HG03558 (cell line): ENCODE data around the gene OTUB1.

Source experiments
- ATAC-seq: cut with Tn5 transposase; IDR thresholded peaks from one replicate; pipeline ENCODE4 v1.9.1; 2021; ENCODE audit warnings: moderate number of reproducible peaks; ENCODE audit not compliant: unreplicated experiment; ENCODE audit errors: extremely low read depth

OTUB1 gene

DNA sequence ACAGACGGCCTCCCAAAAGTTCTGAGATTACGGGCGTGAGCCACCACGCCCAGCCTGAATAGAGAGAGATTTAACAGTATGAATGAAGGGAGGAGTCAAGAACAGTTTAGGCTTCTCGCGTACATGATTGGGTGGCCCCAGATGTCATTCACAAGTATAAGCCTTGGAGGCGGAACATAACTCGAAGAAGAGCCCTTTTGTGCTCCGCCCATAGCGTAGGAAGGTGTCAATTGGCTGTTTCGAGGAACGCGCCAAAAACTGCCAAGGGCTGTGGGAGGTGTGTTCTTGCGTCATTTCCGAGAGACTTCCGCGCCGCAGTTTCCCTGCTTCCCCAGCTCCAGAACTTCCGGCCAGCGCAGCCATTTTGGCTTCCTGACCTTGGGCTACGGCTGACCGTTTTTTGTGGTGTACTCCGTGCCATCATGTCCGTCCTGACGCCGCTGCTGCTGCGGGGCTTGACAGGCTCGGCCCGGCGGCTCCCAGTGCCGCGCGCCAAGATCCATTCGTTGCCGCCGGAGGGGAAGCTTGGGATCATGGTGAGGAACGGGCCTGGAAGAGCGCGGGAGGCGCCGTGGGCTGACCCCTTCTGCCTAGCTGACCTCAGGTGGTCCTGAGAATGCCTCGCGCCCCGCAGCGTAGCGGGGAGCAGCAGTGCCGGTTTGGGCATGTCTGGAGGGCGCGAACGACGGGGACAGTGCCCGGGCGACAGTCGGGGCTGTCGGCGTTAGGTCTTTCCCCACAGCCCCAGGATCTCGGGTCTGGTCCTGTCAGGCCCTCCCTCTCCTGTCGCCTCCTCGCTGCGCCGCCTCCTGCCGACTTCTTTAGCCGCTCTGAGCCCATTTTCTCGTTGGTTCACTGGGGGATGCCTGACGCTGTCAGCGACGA is 11.7 kb upstream of the OTUB1 start, which contains the start of gene COX8A:
TSS of gene COX8A (plus strand) at position 362 of the 885 bp plus-strand sequence. CDS start at position 423, 61 bp downstream.
- ATAC-seq, result peak; percentile 89

DNA sequence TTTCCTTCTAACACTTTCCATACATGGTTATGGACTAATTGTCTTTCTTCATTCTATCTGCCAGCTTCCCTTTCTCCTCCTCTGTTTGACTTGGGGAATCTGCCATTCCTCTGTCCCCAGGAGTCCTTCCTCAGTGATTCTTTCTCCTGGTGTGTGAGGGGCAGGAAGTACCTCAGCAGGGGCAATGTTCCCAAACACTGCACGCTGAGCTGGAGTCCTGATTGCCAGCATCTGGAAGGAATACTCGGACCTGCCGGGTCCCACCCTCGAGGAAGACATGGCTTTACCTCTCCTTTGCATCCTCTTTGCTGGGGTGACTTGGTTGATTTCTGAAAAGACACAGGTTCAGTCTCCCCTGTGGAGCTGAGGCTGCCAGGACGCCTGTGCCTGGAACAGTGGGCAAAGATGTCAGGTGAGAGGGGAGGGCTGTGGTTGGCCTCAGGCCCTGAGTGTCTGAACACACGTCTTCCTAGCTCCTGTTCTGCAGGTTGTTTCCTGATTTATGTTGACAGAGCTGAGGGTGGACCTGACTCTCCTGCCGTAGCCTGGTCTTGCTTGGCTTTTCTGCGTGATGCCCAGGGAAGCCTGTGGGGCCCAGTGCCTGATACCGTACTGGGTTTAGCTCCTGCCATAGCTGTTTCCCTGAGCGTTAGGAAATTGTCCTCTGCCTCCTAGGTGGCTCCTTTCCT is 7.5 kb upstream of the OTUB1 start:
- no peak for ATAC-seq

DNA sequence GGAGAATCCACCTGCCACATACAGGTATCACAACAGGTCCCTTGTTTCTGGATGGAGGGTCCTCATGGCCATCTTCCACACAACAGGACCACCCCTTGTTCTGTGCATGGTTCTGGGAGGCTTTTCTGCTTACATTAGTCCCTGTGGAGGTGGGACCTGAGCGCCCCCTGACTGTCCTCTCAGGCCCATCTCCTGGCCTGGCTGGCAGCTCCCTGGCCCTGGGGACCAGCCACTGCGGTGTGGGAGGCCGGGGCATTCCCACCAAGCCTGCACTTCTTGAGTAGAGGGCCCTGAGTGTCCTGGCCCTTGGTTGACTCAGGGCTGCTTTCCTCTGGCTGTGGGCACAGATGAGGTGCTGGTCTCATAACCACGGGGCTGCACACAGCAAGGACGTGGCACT is 6.8 kb upstream of the OTUB1 start:
- no peak for ATAC-seq

DNA sequence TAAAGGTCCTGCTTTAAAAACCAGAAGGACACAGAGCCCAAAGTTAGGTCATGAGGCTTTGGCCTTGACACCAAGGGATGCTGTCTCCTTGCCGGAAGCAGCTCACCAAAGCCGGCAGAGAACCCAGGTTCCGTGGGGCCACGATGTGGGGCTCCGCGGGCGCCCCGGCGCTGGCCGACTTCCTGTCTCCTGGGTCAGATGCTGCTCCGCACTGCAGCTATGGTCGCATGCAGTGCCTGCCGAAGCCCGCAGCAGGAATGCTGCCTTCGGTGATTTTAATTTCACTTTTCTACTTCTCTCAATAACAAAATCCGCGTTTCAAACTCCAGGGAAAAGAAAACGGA is 454 bp upstream of the OTUB1 start:
- ATAC-seq, result no peak

DNA sequence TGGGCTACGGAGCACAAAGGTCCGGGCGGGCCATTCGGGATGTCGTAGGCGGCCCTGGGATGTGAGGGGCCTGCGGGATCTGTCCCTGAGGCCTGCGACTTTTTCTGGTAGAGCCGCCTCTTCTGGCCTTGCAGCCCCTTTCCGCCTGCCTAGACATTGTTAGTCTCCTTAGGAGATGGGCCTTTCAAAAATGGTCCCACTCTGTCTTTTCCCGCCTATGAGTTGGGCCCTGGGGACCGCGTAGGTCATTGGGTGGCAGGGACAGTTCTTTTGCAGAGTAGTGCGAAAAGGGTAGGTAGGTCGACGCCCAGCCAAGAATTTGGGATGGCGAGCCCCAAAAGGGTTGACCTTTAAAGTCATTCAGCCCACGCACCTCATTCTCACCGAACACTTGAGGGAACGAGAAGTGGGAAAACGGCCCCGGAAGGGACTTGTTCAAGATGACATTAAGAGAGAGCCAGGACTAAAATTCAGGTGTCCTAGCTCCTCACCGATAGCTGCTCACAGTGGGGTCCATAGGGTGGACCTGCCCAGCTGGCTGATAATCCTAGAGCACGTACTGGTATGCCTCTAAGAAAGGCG is 785 bp downstream of the OTUB1 start:
- no peak for ATAC-seq

DNA sequence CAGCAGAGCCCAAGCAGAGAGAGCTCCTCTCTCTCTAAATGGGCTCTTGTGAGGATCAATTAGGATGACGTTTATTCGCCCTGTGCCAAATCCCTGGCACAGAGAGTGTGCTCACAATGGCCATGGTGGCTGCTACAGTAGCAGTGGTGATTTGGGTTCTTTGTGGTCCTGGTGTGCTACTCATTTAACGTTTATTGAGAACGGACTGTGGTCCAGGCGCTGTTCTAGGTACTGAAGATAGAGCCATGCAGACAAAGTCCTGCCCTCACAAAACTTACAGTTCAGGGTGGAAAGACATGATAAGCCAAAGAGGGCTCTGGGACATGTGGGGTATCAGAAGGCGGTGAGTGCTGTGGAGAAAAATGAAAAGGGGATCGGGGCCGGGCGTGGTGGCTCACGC is 5.3 kb downstream of the OTUB1 start:
- ATAC-seq, result no peak

DNA sequence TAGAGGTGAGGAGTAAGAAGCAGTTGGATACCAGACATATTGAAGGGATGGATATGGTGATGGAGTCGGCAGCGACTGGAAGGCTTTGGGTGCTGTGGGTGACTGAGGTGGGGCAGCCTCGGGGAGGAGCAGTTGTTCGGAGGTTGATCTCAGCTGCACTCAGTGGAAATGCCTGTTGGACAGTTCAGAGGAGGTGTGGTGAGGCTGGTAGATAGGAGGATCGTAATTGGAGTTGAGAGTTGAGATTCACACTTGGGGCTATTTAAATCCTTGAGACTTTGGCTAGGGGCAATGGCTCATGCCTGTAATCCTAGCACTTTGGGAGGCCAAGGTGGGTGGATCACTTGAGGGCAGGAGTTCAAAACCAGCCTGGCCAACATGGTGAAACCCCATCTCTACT is 6.9 kb downstream of the OTUB1 start:
- ATAC-seq, result no peak

DNA sequence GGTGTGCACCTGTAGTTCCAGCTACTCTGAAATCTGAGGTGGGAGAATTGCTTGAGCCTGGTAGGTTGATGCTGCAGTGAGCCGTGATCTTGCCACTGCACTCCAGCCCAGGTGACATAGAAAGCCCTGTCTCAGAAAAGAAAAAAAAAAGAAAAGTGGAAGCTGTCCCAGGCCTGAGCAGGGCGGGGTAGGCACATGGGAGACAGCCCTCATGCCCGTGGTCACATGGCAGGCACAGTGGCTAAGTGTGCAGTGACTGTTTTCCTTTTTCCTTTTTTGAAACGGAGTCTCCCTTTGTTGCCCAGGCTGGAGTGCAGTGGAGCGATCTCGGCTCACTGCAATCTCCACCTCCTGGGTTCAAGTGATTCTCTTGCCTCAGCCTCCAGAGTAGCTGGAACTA is 7.8 kb downstream of the OTUB1 start:
- ATAC-seq, result no peak

DNA sequence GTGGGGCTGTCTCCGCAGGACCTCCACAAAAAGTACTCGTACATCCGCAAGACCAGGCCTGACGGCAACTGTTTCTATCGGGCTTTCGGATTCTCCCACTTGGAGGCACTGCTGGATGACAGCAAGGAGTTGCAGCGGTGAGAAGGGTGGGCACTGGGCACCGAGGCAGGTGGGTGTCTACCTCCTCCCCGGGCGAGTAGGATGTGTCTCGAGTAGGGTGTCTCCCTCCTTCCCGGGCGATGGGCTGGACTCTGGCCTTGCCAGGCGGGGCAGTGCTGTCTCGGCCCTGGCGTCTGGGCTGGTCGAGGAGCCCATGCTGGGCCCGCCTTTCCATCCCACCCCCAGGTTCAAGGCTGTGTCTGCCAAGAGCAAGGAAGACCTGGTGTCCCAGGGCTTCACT is 10.3 kb downstream of the OTUB1 start:
- no peak for ATAC-seq

DNA sequence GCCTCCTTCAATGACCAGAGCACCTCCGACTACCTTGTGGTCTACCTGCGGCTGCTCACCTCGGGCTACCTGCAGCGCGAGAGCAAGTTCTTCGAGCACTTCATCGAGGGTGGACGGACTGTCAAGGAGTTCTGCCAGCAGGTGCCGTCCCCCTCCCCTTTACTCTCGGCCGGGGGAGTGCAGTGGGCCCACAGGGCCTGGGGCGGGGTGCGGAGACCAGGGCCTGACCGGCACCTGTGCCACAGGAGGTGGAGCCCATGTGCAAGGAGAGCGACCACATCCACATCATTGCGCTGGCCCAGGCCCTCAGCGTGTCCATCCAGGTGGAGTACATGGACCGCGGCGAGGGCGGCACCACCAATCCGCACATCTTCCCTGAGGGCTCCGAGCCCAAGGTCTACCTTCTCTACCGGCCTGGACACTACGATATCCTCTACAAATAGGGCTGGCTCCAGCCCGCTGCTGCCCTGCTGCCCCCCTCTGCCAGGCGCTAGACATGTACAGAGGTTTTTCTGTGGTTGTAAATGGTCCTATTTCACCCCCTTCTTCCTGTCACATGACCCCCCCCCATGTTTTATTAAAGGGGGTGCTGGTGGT is 11.0 kb downstream of the OTUB1 start:
- no peak for ATAC-seq

DNA sequence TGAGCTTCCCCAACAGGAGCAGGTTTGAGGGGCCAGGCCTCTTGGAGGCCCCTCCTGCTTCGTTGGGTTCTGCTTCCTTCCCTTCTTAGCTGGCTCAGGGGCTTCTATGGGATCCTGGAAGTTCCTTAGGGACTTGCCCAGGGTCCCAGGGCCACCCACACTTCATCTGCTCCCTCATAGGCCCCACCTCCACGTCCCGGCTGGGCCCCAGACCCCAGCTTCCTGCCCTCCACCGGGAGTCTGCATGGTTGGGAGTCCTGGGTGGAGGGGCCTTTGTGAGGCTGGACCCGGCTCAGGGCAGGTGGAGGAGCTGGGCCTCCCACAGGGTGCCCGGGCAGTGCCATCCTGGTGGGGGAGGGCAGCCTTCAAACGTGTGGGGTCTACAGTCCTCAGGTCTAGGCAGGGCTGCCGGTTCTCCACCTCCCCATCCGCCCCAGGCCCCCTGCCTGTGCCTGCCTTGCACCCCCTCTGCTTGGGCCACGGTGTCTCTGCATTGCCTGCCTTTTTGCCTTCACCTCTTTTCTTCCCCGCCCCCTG is 11.6 kb downstream of the OTUB1 start:
- no peak for ATAC-seq

DNA sequence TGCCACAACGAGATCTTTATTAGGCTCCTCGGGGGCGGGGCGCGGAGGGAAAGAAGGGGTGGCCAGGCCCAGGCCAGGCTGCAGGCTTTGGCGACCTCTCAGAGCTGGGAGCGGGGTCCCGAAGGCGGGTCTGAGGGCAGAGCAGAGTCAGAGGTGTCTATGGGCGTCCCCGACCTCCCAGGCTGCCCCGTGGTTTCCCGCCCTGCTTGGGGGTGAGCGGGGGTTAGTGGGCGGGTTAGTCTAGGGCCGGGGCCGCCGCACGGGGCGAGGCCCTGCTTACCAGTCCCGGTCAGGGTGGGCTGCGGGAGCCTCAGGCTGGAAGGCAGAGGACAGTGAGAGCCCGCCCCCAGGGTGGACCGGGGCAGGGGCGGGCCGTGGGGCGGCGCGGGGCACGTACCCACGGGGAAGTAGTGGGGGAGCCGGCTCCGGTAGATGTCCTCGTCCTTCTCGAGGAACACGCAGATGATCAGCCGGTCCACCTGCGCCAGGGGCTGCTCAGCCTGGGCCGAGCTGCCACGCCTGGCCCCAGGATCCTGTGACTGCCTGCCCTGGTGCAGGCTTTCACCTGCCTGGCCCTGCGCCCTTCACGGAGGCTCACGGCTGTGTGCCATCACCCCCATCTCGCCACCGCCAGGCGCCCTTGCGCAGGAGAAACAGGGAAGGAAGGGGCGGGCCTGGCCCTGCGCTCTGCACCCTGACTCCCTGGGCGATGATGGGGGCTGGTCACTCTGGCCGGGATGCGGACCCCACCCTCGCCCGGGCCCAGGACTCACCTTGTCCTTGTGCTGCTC is 12.5 kb downstream of the OTUB1 start:
- no peak for ATAC-seq

DNA sequence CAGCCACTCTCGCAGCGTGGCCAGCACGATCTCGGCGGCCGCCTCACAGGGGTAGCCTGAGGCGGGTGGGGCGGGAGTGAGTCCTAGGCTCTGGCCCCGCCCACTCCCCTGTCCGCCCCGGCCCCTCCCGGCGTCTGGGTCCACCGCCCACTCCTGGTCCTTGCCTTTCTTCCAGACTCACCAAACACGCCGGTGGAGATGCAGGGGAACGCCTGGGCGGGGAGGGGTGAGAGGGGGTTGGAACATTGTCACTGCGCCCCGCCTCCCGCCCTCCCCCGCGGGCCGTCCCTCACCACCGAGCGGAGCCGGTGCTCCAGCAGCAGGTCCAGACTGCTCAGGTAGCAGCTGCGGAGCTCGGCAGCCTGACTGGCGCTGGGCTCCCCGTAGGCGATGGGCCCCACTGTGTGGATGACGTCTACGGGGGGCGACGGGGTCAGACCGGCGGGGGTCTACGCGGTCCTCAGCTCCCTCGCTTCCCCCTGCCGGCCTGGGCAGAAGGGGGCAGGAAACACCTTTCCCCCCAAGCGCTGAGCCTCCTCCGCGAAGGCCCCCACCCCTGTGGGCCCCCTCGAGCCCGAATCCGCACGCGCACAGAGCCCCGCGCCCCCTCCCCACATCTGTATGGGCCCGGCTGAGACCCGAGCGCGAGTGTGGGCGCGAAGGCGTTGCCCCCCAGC is 13.2 kb downstream of the OTUB1 start:
- no peak for ATAC-seq

DNA sequence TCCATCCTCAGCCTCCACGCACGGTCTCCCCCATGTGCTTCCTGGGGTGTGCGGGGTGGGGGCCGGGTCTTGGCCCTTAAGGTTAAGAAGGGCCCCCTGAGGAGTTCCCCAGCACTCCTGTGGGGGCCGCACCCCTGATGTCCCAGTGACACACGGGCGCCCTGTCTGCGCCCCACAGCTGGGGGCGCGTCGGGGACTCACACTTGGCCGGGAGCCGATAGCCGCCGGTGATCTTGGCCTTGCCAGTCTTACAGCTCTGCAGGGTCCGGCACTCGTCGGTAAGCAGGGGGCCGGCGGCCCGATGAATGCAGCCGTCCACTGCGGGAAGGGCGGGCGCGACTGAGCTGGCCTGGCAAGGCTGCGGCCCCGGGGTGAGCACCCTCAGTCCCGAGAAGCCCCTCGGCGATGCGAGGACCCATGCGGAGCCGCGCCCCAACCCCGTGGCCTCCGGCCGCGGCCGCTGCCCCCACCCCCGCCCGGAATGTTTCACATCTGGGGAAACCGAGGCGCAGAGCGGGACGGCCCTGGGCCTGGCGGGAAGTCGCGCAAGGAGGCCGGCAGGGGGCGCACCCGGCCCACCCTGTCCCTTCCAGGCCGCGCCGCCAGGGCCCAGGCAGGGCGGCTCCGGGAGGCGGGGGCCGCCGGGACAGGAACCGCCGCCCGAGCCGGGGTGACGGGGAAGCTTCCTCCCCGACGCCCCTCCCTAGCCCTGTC is 13.9 kb downstream of the OTUB1 start:
- no peak for ATAC-seq

DNA sequence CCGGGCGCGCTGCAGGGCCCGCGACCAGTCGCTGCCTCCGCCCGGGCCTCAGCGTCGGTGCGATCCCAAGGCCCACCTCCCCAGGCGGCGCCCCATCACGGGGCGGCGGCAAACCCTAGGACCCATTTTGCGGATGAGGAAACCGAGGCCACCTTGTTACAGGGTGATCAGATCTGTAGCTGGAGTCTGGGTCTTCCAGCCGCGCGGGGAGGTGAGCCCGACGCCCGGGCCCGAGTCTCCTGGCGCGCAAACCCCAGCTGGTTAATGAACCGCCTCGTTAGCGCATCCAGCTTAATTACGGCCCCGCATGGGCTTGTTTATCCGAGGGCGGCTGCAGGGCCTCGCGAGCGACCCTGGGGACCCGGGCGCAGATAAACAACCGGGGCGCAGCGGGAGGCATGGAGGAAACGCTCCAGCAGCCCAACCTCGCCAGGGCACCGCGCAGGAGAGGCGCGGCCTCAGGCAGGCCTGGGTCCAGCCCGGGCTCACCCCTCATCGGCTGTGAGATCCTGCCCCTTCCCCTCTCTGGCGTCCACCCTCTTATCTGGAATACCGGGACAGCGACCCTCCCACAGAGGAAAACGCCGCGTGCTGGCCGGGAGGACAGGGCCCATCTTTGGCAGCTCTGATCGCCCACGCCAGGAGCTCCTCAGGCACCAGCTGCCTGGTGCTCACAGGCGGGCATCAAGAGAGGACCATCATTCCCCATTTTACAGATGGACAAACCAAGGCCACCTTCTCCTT is 14.7 kb downstream of the OTUB1 start:
- no peak for ATAC-seq

DNA sequence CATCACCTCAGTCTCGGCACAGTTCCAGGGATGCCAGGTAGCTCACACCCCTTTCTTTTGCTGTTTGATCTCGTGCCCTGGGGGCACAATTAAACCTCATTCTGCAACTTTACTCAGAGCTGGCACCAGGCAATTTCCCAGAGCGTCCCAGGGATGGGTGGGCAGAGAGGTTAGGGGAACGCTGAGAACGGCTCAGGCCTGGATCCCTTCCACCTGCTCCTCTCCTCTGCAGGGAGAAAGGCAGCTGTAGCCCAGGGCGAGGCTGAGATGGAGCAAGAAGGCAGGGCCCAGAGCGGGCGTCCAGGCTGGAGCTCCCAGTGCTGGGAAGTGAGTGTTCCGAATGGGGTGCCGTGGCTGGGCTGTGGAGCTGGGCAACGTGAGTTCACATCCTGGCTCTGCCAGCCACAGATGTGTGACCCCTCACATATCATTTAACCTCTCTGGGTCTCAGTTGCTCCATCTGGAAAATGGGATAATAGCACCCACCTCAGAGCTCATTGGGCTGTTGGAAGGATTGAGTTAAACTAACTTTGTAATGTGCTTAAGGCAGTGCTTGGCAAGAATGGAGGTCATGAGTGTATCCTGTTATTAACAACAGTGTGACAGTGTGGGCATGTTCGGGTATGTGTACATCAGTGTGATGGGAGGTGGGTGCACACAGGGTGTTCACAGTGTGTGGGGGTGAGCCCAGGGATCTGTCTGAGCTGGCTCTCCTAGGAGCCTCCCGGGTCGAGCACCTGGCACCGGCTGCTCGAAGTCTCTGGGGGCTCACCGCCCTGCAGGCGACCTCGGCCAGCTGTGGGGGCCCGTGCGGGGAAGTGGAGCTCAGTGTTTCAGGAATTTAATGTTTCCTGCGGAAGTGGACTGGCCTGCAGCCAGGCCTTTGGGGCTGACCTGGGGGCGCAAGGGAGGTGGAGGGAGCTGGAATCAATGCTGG is 15.5 kb downstream of the OTUB1 start:
- no peak for ATAC-seq
